NCI-H524 (cell line): ENCODE data around the gene AGPAT1.
"Not testable (repeated sequence)": the region's sequence is repeated elsewhere in the genome, so short reads cannot be mapped to it uniquely, and the experiment has no call there.

Source experiments
- DNase-seq, 2 experiments: peaks; one replicate each; lab custom pipeline; 2025; lab: John Stamatoyannopoulos, UW

AGPAT1 gene

DNA sequence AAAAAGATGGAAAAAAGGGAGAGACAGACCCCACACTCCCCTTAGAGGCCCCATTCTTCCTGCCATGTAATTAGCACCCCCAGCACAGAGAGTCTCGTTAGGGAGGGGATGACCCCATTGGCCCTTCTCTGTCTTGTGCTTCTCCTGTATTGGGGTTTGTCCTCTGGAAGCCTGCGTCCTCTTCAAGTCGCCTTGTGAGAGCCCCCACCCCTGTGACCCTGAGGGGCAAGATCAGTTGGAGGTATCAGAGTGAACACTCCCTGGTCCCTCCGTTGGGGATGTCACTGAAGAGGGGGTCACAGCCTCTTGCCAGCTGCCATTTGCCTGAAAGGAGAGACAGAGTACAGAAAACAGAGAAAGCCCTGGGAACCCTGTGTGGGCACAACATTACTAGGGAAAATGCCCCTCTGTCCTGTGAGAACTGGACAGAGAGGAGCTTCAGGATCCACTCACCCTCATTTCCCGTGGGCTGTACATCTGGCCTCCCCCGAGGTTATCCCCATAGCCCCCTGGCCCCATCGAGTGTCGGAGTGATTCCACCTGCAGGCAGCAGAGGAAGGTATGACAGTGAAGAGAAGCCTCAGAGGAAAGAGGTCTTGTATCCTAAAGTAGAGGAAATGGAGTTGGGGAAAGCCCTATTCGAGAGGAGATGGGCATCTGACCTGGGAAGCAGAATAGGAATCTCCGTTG lies 10.4 kb upstream of the AGPAT1 start:
- not testable (repeated sequence) for DNase-seq

DNA sequence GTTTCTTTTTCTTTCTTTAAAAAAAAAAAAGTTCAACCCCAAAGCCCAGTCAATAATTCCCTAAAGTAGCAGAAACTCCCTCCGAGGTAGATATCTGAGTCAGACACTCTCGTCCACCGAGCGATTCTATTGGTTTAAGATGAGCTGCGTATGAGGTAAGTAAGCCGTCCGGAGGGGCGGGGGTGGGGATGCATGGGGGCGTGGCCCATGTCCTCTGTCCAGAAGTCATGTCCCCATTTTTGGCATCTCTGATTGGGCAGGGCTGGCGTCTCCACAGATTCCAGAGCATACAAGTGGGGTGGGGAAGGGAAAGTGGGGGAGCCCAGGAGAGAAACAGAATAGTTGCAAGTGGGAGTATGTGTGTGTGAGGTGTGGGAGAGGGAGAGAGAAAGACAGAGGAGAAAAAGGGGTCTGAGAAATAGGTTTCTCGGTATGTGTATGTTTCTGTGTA lies 9.8 kb upstream of the AGPAT1 start:
- DNase-seq, result not testable (repeated sequence)

GRCh38 chr6:32184084-32184640 lies 8.3 kb upstream of the AGPAT1 start, which contains the start of gene AGER:
Gene AGER (minus strand): TSS chr6:32184253. CDS start chr6:32184222, 31 bp downstream.
- no peak for DNase-seq

DNA sequence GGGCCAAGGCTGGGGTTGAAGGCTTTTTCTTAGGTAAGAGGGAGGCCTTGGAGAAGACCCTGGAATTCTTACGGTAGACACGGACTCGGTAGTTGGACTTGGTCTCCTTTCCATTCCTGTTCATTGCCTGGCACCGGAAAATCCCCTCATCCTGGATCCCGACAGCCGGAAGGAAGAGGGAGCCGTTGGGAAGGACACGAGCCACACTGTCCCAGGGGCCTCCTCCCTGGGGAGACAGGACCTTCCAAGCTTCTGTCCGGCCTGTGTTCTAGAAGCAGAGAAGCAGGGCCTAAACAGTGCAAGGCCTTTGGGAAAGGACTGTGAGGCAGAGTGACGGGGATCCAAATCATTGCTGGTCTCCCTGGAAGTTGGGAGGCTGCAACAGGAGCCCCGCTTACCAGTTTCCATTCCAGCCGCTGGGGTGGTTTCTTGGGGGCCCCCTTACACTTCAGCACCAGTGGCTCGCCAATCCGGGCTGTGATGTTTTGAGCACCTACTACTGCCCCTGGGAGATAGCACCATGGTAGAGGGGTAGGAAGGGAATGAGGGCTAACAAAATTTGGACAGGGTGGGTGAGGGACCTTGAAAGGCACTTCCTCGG lies 7.7 kb upstream of the AGPAT1 start:
- DNase-seq, result no peak

DNA sequence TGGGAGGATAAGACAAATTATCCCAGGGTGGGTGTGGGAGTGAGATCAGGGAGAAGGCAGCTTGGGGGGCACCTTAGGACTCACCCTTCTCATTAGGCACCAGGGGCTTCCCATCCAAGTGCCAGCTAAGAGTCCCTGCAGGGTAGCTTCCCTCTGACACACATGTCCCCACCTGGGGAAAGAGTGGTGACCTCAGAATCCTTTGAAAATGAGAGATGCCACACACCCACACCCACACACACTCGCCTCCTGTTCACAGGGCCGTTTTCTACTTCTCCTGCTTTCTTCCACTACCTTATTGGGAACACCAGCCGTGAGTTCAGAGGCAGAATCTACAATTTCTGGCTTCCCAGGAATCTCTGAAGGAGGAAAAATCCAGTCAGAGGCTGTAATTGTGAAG lies 7.1 kb upstream of the AGPAT1 start:
- no peak for DNase-seq

- DNase-seq, result no peak
Measured at GRCh38 chr6:32182555-32182981, 6.7 kb upstream of the AGPAT1 start.

DNA sequence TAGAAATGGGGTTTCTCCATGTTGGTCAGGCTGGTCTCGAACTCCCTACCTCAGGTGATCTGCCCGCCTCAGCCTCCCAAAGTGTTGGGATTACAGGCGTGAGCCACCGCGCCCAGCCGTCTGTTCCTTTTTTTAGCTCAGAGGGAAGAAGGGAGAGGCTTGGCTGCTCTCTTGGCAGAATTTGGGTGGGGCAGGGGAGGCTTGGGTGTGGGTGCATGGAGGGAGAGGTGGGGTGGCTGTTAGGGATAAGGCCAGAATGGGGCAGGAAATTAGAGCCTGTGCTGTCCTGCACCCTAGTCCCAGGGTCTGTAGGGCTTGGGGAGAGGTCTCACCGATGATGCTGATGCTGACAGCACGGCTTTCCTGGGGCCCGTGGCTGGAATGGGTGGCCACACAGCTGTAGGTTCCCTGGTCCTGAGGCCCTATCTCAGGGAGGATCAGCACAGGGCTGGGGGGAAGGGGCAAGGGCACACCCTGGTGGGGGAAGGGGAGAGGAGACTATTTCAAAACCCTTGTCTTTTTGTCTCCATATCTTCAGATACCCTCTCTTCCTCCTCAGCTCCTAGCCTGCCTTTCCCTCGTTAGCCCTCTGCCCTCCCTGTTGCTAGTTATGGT lies 6.1 kb upstream of the AGPAT1 start:
- DNase-seq, result no peak

- DNase-seq, result no peak
Measured at GRCh38 chr6:32181148-32181702, 5.3 kb upstream of the AGPAT1 start.

- no peak for DNase-seq
Measured at GRCh38 chr6:32179766-32180405, 4.0 kb upstream of the AGPAT1 start.

GRCh38 chr6:32178547-32179440 lies 2.9 kb upstream of the AGPAT1 start:
- peak in 1 of 2 experiments; percentile 44 for DNase-seq

- DNase-seq, result peak; percentile 100
Measured at GRCh38 chr6:32177788-32178546, 2.1 kb upstream of the AGPAT1 start, which contains the start of gene RNF5. Gene RNF5 (plus strand): TSS chr6:32178405. CDS start chr6:32178512, 107 bp downstream.

- DNase-seq, result peak; percentile 72 to 87
Measured at GRCh38 chr6:32177183-32177787, 1.4 kb upstream of the AGPAT1 start.

DNA sequence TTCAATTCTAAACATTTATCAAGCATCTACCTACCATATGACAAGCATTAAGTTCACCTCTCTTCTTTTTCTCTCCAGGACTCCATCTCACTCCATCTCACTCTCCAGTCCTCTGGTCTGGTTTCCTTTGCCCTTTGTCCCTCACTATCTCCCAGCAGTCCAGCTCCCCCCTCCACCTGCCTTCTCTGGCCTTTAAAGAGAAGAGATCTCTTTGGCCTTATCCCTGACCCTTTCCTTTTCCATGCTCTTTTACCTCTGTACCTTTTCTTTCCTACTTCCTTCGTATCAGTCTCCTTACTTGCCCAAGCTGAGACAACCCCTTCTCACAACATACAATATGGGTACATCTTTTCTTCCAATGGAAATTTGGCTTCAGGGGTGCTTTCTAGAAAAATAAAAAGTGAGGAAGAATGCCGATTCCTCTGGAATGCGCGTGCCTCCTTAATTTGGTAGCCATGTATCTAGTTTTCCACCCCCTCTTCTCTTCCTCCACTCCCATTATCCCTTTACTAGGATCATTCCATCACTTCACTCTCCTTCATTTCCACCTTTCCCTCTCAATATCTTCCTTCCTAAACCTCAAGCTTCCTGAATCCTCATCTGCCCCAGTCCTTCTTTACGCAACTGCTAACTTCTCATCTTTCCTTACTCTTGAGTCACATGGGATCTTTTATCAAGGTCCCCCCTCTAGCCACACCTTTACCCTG lies 745 bp upstream of the AGPAT1 start:
- DNase-seq, result no peak

DNA sequence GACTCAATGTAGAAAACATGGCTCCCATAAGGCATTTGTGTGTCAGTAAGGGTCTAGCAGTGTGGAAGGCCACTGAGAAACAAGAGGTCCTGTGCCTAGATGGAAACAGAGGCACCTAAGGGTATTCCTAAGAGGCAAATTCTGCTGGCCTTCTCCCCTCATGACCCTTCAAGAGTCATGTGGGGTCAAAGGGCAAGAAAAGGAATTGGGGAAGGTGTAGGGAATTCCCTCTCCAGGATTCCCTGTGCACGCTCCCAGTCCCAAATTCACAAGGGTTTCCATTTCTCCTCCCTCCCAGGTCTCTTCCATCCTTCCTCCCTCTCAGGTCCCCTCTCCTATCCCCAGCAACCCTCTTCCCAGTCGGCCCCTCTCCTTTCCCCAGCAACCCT lies 568 bp downstream of the AGPAT1 start:
- no peak for DNase-seq

DNA sequence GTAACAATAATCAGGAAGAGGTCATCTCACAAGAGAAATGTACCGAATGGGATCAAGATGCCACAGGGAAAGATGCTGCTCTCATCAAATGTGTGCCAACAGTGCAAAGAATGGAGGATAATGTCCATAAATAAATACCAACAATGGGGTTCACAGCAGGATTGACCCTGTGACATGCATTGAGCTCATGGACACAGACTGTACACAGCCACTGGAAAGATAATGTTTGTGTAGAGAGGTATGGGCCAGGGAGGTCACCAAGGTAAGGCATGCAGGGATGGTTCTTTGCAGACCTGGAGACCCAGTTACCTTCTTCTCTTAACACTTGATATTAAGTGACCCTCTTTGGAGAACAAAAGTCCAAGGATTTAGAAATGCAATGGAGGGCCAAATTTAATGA lies 1.5 kb downstream of the AGPAT1 start:
- no peak for DNase-seq

DNA sequence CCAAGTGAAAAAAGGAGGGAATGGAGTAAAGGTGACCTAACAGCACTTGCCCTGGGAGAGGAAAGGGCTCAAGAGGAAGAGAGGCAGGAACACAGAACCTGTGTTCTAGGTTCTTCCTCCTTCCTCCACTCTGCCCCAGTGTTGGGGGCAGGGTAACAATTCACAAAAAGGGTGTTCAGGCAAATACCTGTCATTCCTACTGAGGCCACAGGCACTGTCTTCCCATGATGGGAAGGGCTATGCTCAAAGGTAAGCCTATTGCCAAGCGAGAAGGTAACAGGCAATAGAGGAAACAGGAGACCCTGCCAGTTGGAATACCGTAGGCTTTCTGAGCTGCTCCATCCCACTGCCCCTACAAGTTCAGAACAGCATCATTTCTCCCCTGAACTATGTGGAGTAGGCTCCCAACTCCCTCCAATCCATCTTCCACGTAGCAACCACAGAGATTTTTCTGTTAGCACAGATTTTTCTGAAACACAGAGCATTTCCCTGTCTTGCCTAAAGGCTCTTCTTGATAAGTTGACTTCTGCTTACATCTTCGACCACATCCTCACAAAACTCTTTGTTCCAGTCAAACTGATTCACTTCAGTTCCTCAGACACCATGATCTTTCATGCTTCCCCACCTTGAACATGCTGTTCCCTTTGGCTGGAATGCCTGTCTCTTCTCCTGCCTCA lies 2.7 kb downstream of the AGPAT1 start:
- no peak for DNase-seq

DNA sequence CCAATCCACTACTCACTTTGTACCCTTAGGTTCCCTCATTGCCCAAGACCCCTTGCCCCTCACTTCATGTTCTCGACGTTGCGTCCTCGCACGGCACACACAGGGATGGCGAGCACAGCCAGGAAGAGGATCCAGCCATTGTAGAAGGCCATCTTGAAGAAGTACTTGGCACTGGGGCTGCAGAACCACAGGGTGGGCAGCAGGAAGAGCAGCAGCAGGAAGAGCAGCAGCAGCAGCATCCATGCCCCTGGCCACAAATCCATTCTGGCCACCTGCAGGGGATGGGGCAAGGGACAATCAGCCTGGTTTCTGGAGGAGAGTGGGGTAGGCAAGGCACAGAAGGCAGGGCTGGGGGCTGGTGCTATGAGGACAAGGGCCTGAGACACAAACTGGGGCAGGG lies 4.7 kb downstream of the AGPAT1 start:
- no peak for DNase-seq

- no peak for DNase-seq
Measured at GRCh38 chr6:32170294-32170693, 5.6 kb downstream of the AGPAT1 start.
